Endothelial cell of umbilical vein (primary cell): ENCODE data around the gene IPO13. TPM values are rescaled to one million over a fixed set of nuclear protein-coding genes. Genes with fewer than 3 reads are reported as not detected.
A peak's percentile ranks its signal among the peaks of the same experiment; 100 is the strongest.

Experiments used
- BruUV-seq: library from RNA; stranded (reverse); fragments of 400-500 nt; replicated peaks from 2 replicates; lab custom pipeline; 2021; lab: Mats Ljungman, UMichigan
- CTCF ChIA-PET: fragments of 300-600, 350-600 bp; sonication (Branson Sonifier 250); formaldehyde crosslinking; loops from one replicate; lab custom pipeline; 2021; ENCODE audit warnings: antibody characterized with exemption, inconsistent platforms; lab: Charles Lee
- POLR2A ChIA-PET: fragments of 300-600, 350-600 bp; sonication (Branson Sonifier 250); formaldehyde crosslinking; loops from one replicate; lab custom pipeline; 2021; ENCODE audit warnings: antibody characterized with exemption, inconsistent platforms; lab: Charles Lee
- DNase-seq: peaks from one replicate; pipeline ENCODE4 v3.0.0-alpha.2; 2011; ENCODE audit warnings: low read depth, low spot score
- FAIRE-seq: peaks from 2 replicates; lab custom pipeline; 2011; peaks lifted over from hg19 to GRCh38; lab: Jason Lieb, UNC
- H2AFZ ChIP-seq: 2 replicates; pipeline ENCODE4 v1.6.0; 2012; ENCODE audit warnings: low read depth, low read length, control low read depth, inconsistent platforms
- H3K27ac ChIP-seq: 2 replicates; pipeline ENCODE4 v1.5.1; 2011; ENCODE audit warnings: low read depth, mild to moderate bottlenecking, control low read depth, low read length, moderate library complexity; ENCODE audit not compliant: insufficient read depth
- H3K27me3 ChIP-seq, 2 experiments: 2 replicates each; pipeline versions ENCODE4 v1.6.0 to v1.6.1; 2011; ENCODE audit warnings: low read length in 2 of 2, mixed read lengths in 1 of 2; ENCODE audit not compliant: control insufficient read depth in 2 of 2, insufficient read depth in 2 of 2
- H3K36me3 ChIP-seq, 2 experiments: 2 replicates in 1 of 2; 3 replicates in 1 of 2; pipeline ENCODE4 v1.5.1; 2011; ENCODE audit warnings: low read length in 2 of 2, mild to moderate bottlenecking in 1 of 2, moderate library complexity in 1 of 2; ENCODE audit not compliant: control insufficient read depth in 2 of 2, insufficient read depth in 2 of 2; ENCODE audit errors: extremely low read depth in 1 of 2
- H3K4me1 ChIP-seq: 3 replicates; pipeline ENCODE4 v1.5.1; 2011; ENCODE audit warnings: mild to moderate bottlenecking, low read length; ENCODE audit not compliant: control insufficient read depth, insufficient read depth; ENCODE audit errors: extremely low read depth
- H3K4me2 ChIP-seq: 2 replicates; pipeline ENCODE4 v1.6.1; 2011; ENCODE audit warnings: low read length, control low read depth, mixed read lengths; ENCODE audit not compliant: insufficient read depth
- H3K4me3 ChIP-seq, 3 experiments: fragments of 200-600 bp in 1 of 3; sonication (generic), shearing (Covaris generic) in 1 of 3; replicated peaks in 1 of 3; 2 replicates each; pipeline ENCODE4 v1.5.1; 2011 to 2016; ENCODE audit warnings: control low read depth in 3 of 3, low read length in 3 of 3, mild to moderate bottlenecking in 2 of 3, inconsistent platforms in 1 of 3, low read depth in 1 of 3, moderate library complexity in 1 of 3; ENCODE audit not compliant: insufficient read depth in 1 of 3
- H3K79me2 ChIP-seq: 2 replicates; pipeline ENCODE4 v1.6.0; 2012; ENCODE audit warnings: low read length, inconsistent platforms; ENCODE audit not compliant: control insufficient read depth, insufficient read depth
- H3K9ac ChIP-seq: replicated peaks from 2 replicates; pipeline ENCODE3; 2011; ENCODE audit warnings: low read length, control low read depth; ENCODE audit not compliant: insufficient read depth; ENCODE audit errors: extremely low read depth
- H3K9me1 ChIP-seq: replicated peaks from 3 replicates; pipeline ENCODE4 v1.6.0; 2011; ENCODE audit warnings: mild to moderate bottlenecking, low read length; ENCODE audit not compliant: control insufficient read depth, insufficient read depth; ENCODE audit errors: extremely low read depth
- H3K9me3 ChIP-seq: replicated peaks from 2 replicates; pipeline ENCODE4 v1.5.1; 2012; ENCODE audit warnings: low read length, inconsistent platforms; ENCODE audit not compliant: control insufficient read depth, insufficient read depth
- H4K20me1 ChIP-seq: replicated peaks from 2 replicates; pipeline ENCODE3; 2011; ENCODE audit warnings: mild to moderate bottlenecking, low read length; ENCODE audit not compliant: control insufficient read depth, insufficient read depth; ENCODE audit errors: extremely low read depth
- CTCF ChIP-seq, 2 donors: IDR thresholded peaks; 1 replicate in 1 of 2; 2 replicates in 1 of 2; pipeline ENCODE4 v1.5.1; 2011; ENCODE audit warnings: low read length in 2 of 2, mild to moderate bottlenecking in 2 of 2, moderate library complexity in 2 of 2, control low read depth in 1 of 2, inconsistent platforms in 1 of 2, low read depth in 1 of 2; ENCODE audit not compliant: insufficient read depth in 1 of 2; ENCODE audit errors: extremely low read depth in 1 of 2
- EZH2 ChIP-seq: IDR thresholded peaks from 2 replicates; pipeline ENCODE4 v1.6.1; 2012; ENCODE audit warnings: borderline replicate concordance, low read depth, mild to moderate bottlenecking, moderate library complexity, low read length, inconsistent platforms; ENCODE audit not compliant: severe bottlenecking
- FOS ChIP-seq: IDR thresholded peaks from 2 replicates; pipeline ENCODE4 v1.6.1; 2011; ENCODE audit warnings: mild to moderate bottlenecking, low read length, moderate library complexity, borderline replicate concordance; ENCODE audit not compliant: insufficient read depth
- dilution Hi-C: fragments of 300-500 bp; cut with MboI; formaldehyde crosslinking; loops from one replicate; pipeline ENCODE4 v1.15.0; 2019; ENCODE audit warnings: low sequenced_read_pairs; ENCODE audit not compliant: extremely low pct_ligation_motif_present
- intact Hi-C: fragments of 100-400 bp; cut with micrococcal nuclease; formaldehyde crosslinking; loops from one replicate; pipeline ENCODE4 v1.10.0; 2022
- polyA plus RNA-seq, 4 experiments: library from polyadenylated mRNA; depleted of rRNA in 3 of 4; stranded (reverse) in 3 of 4; unstranded in 1 of 4; fragments of >200 nt; gene quantifications; 2 replicates each; pipeline versions ENCODE4 v1.2.1 to v1.2.3, GENCODE V29; 2011 to 2012; ENCODE audit warnings: missing spikeins in 1 of 4
- total RNA-seq: library from RNA; stranded (reverse); gene quantifications from 2 replicates; pipeline ENCODE4 v1.2.3, GENCODE V29; 2021

Gene IPO13
- total and polyA plus RNA-seq, 2 donors (not counting 3 experiments of a cell fraction or from before 2014, with no cell fraction given): 28.9 to 29.3 TPM

DNA sequence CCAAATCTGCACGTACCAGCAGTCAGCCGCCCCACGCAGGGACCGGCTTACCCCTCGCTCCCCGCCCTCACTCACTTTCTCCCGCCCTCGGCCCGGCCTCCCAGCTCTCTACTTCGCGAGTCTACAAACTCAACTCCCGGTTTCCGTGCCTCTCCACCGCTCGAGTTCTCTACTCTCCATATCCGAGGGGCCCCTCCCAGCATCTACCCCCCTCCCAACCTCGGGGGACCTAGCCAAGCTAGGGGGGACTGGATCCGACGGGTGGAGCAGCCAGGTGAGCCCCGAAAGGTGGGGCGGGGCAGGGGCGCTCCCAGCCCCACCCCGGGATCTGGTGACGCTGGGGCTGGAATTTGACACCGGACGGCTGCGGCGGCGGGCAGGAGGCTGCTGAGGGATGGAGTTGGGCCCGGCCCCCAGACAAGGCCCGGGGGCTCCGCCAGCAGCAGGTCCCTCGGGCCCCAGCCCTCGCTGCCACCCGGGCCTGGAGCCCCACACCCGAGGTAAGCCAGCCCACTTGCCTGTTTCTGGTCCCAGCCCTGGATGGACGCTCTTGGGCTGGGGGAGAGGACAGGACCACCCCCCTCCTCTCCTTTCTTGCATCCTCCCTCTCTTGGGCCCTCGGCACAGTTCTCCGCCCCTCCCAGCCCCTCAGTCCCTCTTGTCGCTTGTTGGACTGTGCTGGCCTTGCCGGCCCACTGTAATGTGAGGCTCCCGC is 13.2 kb upstream of the IPO13 start, which contains the start of gene ARTN:
ARTN (plus strand) TSS at position 416 of the 715 bp plus-strand sequence. CDS start 1,856 bp downstream, outside the sequence.
- BruUV-seq: no TSS peak
- no peak within 1 kb of the TSS for H3K27ac ChIP-seq
- ChIA-PET POLR2A (interaction anchor here (1.4 kb wide), 1 partner anchor 170 kb away, joined by 4 read pairs; no protein-coding TSS in a partner anchor), CTCF (interaction anchor here (0.8 to 18.1 kb wide), 39 partner anchors 8 to 703 kb away, joined by 3 to 965 read pairs (median 6); partner anchors contain the start of genes ATP6V0B, IPO13 and ST3GAL3)
- H3K27me3 ChIP-seq: peaks cover 2 to 9% of the 10 kb centered on the region in 2 experiments
- H3K9ac ChIP-seq: no peak within 1 kb of the TSS
- no peaks in the 10 kb centered on the region for H3K79me2 ChIP-seq
- TF ChIP-seq EZH2: peak; percentile 46
- TF ChIP-seq CTCF (IDR thresholded peaks at IDR 0.05; ENCODE audit: extremely low read depth in 1 of 2, insufficient read depth in 1 of 2, low read depth in 1 of 2, low read length in 2 of 2): no peak
- TF ChIP-seq FOS: no peak
- no peaks in the 10 kb centered on the region for H4K20me1 ChIP-seq
- intact Hi-C loops: loop anchor here (1.0 to 5.0 kb wide), 5 partner anchors 81 to 404 kb away; partner anchors contain the start of genes KDM4A and ST3GAL3
- no peaks in the 10 kb centered on the region for H3K36me3 ChIP-seq
- dilution Hi-C loops: loop anchor here (25.0 kb wide), 1 partner anchor 171 kb away; no protein-coding TSS in a partner anchor
- no peaks in the 10 kb centered on the region for H3K9me1 ChIP-seq
- H3K4me3 ChIP-seq: peak within 1 kb of the TSS in 2 of 3 experiments; percentile 5 to 18
- FAIRE-seq (no peak), DNase-seq (no peak)
- H3K4me2 ChIP-seq: peak within 1 kb of the TSS; percentile 42
- peak within 1 kb of the TSS; percentile 32 for H2AFZ ChIP-seq
- H3K9me3 ChIP-seq: no peaks in the 10 kb centered on the region
- H3K4me1 ChIP-seq: peaks cover 5% of the 10 kb centered on the region
